H9 (cell line): ENCODE measurements around the gene PRKCB. TPM values are rescaled to one million over a fixed set of nuclear protein-coding genes. Genes with fewer than 3 reads are reported as not detected.

Experiments used
- DNase-seq: peaks from one replicate; pipeline ENCODE4 v3.0.0-alpha.2; 2017
- H2AFZ ChIP-seq: one replicate; pipeline ENCODE4 v1.6.1; 2013; ENCODE audit warnings: mild to moderate bottlenecking, low read length, control low read depth, moderate library complexity
- H2AK5ac ChIP-seq: 2 replicates; pipeline ENCODE4 v1.6.1; 2013; ENCODE audit warnings: low read length, control low read depth, mixed read lengths; ENCODE audit not compliant: insufficient read length
- H2BK120ac ChIP-seq: one replicate; pipeline ENCODE4 v1.6.1; 2013; ENCODE audit warnings: low read depth, mild to moderate bottlenecking, low read length, control low read depth, inconsistent platforms; ENCODE audit not compliant: poor library complexity, severe bottlenecking
- H2BK12ac ChIP-seq: 2 replicates; pipeline ENCODE4 v1.6.1; 2013; ENCODE audit warnings: low read length, control low read depth, mixed read lengths, low read depth; ENCODE audit not compliant: insufficient read length
- H2BK15ac ChIP-seq: 2 replicates; pipeline ENCODE4 v1.6.1; 2013; ENCODE audit warnings: low read depth, low read length, control low read depth
- H2BK20ac ChIP-seq: one replicate; pipeline ENCODE4 v1.6.1; 2013; ENCODE audit warnings: low read depth, mild to moderate bottlenecking, low read length, control low read depth, inconsistent platforms; ENCODE audit not compliant: poor library complexity, severe bottlenecking
- H2BK5ac ChIP-seq: 2 replicates; pipeline ENCODE4 v1.6.1; 2013; ENCODE audit warnings: low read length, control low read depth, mixed read lengths; ENCODE audit not compliant: insufficient read length
- H3K14ac ChIP-seq: 2 replicates; pipeline ENCODE4 v1.6.1; 2013; ENCODE audit warnings: low read length, control low read depth; ENCODE audit not compliant: insufficient read depth
- H3K18ac ChIP-seq: 2 replicates; pipeline ENCODE4 v1.6.1; 2013; ENCODE audit warnings: low read depth, mild to moderate bottlenecking, mixed read lengths, low read length, control low read depth; ENCODE audit not compliant: insufficient read length
- H3K23ac ChIP-seq: 2 replicates; pipeline ENCODE4 v1.6.1; 2013; ENCODE audit warnings: low read length, control low read depth, mixed read lengths, low read depth; ENCODE audit not compliant: insufficient read length
- H3K23me2 ChIP-seq: 2 replicates; pipeline ENCODE4 v1.6.1; 2013; ENCODE audit warnings: low read depth, mild to moderate bottlenecking, mixed read lengths, low read length, control low read depth; ENCODE audit not compliant: insufficient read length, poor library complexity, severe bottlenecking
- H3K27ac ChIP-seq: 2 replicates; pipeline ENCODE4 v1.5.1; 2013; ENCODE audit warnings: low read length, control low read depth, mixed read lengths, low read depth; ENCODE audit not compliant: insufficient read length
- H3K27me3 ChIP-seq: 2 replicates; pipeline ENCODE4 v1.6.1; 2013; ENCODE audit warnings: low read length, control low read depth, inconsistent platforms; ENCODE audit not compliant: insufficient read depth
- H3K4ac ChIP-seq: 2 replicates; pipeline ENCODE4 v1.6.1; 2013; ENCODE audit warnings: low read depth, mild to moderate bottlenecking, control low read depth, inconsistent platforms, low read length, moderate library complexity
- H3K4me1 ChIP-seq: 2 replicates; pipeline ENCODE4 v1.6.1; 2013; ENCODE audit warnings: low read length, control low read depth, inconsistent platforms; ENCODE audit not compliant: insufficient read depth
- H3K4me2 ChIP-seq: 2 replicates; pipeline ENCODE4 v1.6.1; 2013; ENCODE audit warnings: low read length, control low read depth, mixed read lengths; ENCODE audit not compliant: insufficient read length, insufficient read depth
- H3K56ac ChIP-seq: 2 replicates; pipeline ENCODE4 v1.6.1; 2013; ENCODE audit warnings: low read depth, mild to moderate bottlenecking, mixed read lengths, low read length, control low read depth; ENCODE audit not compliant: insufficient read length
- H3K79me1 ChIP-seq: 2 replicates; pipeline ENCODE4 v1.6.1; 2013; ENCODE audit warnings: low read depth, mild to moderate bottlenecking, moderate library complexity, low read length, control low read depth, inconsistent platforms; ENCODE audit not compliant: insufficient read depth, poor library complexity, severe bottlenecking
- H3K79me2 ChIP-seq: 2 replicates; pipeline ENCODE4 v1.6.1; 2013; ENCODE audit warnings: low read length, control low read depth, inconsistent platforms; ENCODE audit not compliant: insufficient read depth
- H3K9ac ChIP-seq: 2 replicates; pipeline ENCODE4 v1.6.1; 2013; ENCODE audit warnings: low read length, control low read depth, mixed read lengths; ENCODE audit not compliant: insufficient read length; ENCODE audit errors: extremely low read depth
- H3K9me3 ChIP-seq: one replicate; pipeline ENCODE4 v1.6.1; 2013; ENCODE audit warnings: low read depth, low read length, inconsistent platforms; ENCODE audit not compliant: control insufficient read depth
- H3T11ph ChIP-seq: one replicate; pipeline ENCODE4 v1.6.1; 2013; ENCODE audit warnings: mild to moderate bottlenecking, low read length, control low read depth, inconsistent platforms
- H4K20me1 ChIP-seq: one replicate; pipeline ENCODE4 v1.6.1; 2013; ENCODE audit not compliant: control insufficient read depth, insufficient read length, insufficient read depth
- H4K5ac ChIP-seq: 2 replicates; pipeline ENCODE4 v1.6.1; 2013; ENCODE audit warnings: low read depth, mild to moderate bottlenecking, mixed read lengths, low read length, control low read depth; ENCODE audit not compliant: insufficient read length
- H4K8ac ChIP-seq: replicated peaks from 2 replicates; pipeline ENCODE4 v1.6.1; 2013; ENCODE audit warnings: low read length, control low read depth, mixed read lengths, low read depth; ENCODE audit not compliant: insufficient read length
- H4K91ac ChIP-seq: 2 replicates; pipeline ENCODE4 v1.6.1; 2013; ENCODE audit warnings: low read depth, mild to moderate bottlenecking, moderate library complexity, mixed read lengths, low read length, control low read depth; ENCODE audit not compliant: insufficient read length
- H3K27ac Mint-ChIP-seq, 3 experiments: 2 replicates in 2 of 3; 3 replicates in 1 of 3; pipeline ENCODE4 v1.8.0; 2020 to 2021; ENCODE audit warnings: mixed read lengths in 3 of 3, mild to moderate bottlenecking in 1 of 3, moderate library complexity in 1 of 3
- H3K27me3 Mint-ChIP-seq: 2 replicates; pipeline ENCODE4 v1.8.0; 2021; ENCODE audit warnings: low read depth, mild to moderate bottlenecking, moderate library complexity, mixed read lengths
- H3K36me3 Mint-ChIP-seq, 3 experiments: 2 replicates in 2 of 3; 3 replicates in 1 of 3; pipeline ENCODE4 v1.8.0; 2020 to 2021; ENCODE audit warnings: low read depth in 3 of 3, mixed read lengths in 3 of 3; ENCODE audit not compliant: insufficient read depth in 1 of 3
- H3K4me1 Mint-ChIP-seq, 2 experiments: 2 replicates each; pipeline ENCODE4 v1.8.0; 2020; ENCODE audit warnings: mixed read lengths in 2 of 2
- H3K4me3 Mint-ChIP-seq, 2 experiments: 2 replicates in 1 of 2; 3 replicates in 1 of 2; pipeline ENCODE4 v1.8.0; 2020 to 2021; ENCODE audit warnings: mild to moderate bottlenecking in 2 of 2, mixed read lengths in 2 of 2, moderate library complexity in 1 of 2
- H3K9me3 Mint-ChIP-seq, 2 experiments: 2 replicates in 1 of 2; 3 replicates in 1 of 2; pipeline ENCODE4 v1.8.0; 2020; ENCODE audit warnings: mild to moderate bottlenecking in 2 of 2, mixed read lengths in 2 of 2, moderate library complexity in 1 of 2
- WGBS: extraction: QIAGEN DNeasy Blood & Tissue Kit; methylation state at CpG from one replicate; pipeline ENCODE4 v1.1.7; 2013; ENCODE audit warnings: missing lambda C conversion rate, low lambda C conversion rate, mixed read lengths; ENCODE audit not compliant: insufficient read length; ENCODE audit errors: extremely low coverage; 5-methylcytosine and 5-hydroxymethylcytosine counted together
- total RNA-seq: library from RNA; stranded (reverse); gene quantifications from 2 replicates; pipeline ENCODE4 v1.2.1, GENCODE V29; 2021
- TF ChIP-seq, protein P1 (sequence below): fragments of 200-600 bp; sonication (generic); conservative IDR thresholded peaks from 3 replicates; pipeline ENCODE4 v1.8.0; 2021; ENCODE audit warnings: antibody characterized with exemption, mild to moderate bottlenecking

The PRKCB gene
- total RNA-seq, 1 experiment from 2014 or later = 7.0 TPM

DNA sequence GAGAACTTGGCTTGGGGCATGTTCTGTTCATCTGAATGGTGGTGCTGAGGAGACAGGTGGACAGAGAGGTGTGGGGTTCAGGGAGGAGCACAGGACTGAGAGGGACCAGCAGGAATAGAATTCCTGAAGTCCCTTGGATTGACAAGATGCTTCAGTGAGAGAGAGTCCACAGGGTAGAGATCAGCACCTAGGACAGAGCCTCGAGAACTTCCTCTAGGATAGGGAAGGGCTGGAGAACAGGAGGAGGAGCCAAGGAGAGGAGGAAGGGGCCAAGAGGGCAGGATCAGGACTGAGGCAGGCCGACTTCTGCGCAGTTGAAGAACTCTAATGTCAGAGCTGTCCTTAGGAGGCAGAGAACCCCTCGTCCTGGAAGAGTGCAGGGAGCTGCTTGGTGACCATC is 138.4 kb downstream of the PRKCB start:
- Histone ChIP-seq H3K56ac (no peak overlapping the region), H3K9me3 (no peaks in the 10 kb centered on the region), H4K8ac (no peak overlapping the region), H2AK5ac (no peak overlapping the region), H4K5ac (no peak overlapping the region), H3K4me1 (peaks cover 5% of the 10 kb centered on the region; the same call in 1 of the 2 replicates), H4K91ac (no peak overlapping the region), H3K18ac (no peak overlapping the region), H2BK5ac (no peak overlapping the region), H4K20me1 (no peaks in the 10 kb centered on the region), H3K79me2 (no peaks in the 10 kb centered on the region), H2BK20ac (no peak overlapping the region), H3K23me2 (no peaks in the 10 kb centered on the region), H3K14ac (no peak overlapping the region), H2AFZ (no peak overlapping the region), H3K4ac (no peak overlapping the region), H2BK12ac (no peak overlapping the region), H3K4me2 (no peak overlapping the region), H3K27ac (no peak overlapping the region), H2BK120ac (no peak overlapping the region), H2BK15ac (no peak overlapping the region), H3K9ac (no peak overlapping the region), H3K79me1 (no peaks in the 10 kb centered on the region), H3K23ac (no peak overlapping the region), H3K27me3 (no peaks in the 10 kb centered on the region), H3T11ph (no peak overlapping the region)
- H3K4me3 Mint-ChIP-seq = no peak overlapping the region
- TF ChIP-seq, protein P1, sequence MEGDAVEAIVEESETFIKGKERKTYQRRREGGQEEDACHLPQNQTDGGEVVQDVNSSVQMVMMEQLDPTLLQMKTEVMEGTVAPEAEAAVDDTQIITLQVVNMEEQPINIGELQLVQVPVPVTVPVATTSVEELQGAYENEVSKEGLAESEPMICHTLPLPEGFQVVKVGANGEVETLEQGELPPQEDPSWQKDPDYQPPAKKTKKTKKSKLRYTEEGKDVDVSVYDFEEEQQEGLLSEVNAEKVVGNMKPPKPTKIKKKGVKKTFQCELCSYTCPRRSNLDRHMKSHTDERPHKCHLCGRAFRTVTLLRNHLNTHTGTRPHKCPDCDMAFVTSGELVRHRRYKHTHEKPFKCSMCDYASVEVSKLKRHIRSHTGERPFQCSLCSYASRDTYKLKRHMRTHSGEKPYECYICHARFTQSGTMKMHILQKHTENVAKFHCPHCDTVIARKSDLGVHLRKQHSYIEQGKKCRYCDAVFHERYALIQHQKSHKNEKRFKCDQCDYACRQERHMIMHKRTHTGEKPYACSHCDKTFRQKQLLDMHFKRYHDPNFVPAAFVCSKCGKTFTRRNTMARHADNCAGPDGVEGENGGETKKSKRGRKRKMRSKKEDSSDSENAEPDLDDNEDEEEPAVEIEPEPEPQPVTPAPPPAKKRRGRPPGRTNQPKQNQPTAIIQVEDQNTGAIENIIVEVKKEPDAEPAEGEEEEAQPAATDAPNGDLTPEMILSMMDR = no peak
- peaks cover 16 to 25% of the 10 kb centered on the region in 2 experiments for H3K4me1 Mint-ChIP-seq
- H3K27me3 Mint-ChIP-seq = peaks cover 19% of the 10 kb centered on the region
- no peaks in the 10 kb centered on the region for H3K9me3 Mint-ChIP-seq
- no peaks in the 10 kb centered on the region for H3K36me3 Mint-ChIP-seq
- no CpG with 5 or more reads among the region's 4 CpGs for WGBS
- DNase-seq = peak; percentile 81
- no peak overlapping the region for H3K27ac Mint-ChIP-seq
